ENCODE results near the gene SRRM3. TPM values are rescaled to one million over a fixed set of nuclear protein-coding genes. Genes with fewer than 3 reads are reported as not detected.

The SRRM3 gene
- total RNA-seq (2021; ENCODE audit: unreplicated experiment) (12.7 TPM), Bru-seq, nascent RNA (percentile 25 among the genes with signal in this experiment), BruChase-seq, experiment 1, labeled RNA remaining after a 6-hour chase (percentile 21 among the genes with signal in this experiment), BruChase-seq, experiment 2, labeled RNA remaining after a 2-hour chase (percentile 27 among the genes with signal in this experiment)
- 13.4 and 14.7 TPM in 2 replicates for polyA plus RNA-seq (2012)
- long read RNA-seq, partial matches to known transcripts: 49 of 53 reads
- long read RNA-seq, other reads (novel, unspliced or antisense): 3 of 53 reads

DNA sequence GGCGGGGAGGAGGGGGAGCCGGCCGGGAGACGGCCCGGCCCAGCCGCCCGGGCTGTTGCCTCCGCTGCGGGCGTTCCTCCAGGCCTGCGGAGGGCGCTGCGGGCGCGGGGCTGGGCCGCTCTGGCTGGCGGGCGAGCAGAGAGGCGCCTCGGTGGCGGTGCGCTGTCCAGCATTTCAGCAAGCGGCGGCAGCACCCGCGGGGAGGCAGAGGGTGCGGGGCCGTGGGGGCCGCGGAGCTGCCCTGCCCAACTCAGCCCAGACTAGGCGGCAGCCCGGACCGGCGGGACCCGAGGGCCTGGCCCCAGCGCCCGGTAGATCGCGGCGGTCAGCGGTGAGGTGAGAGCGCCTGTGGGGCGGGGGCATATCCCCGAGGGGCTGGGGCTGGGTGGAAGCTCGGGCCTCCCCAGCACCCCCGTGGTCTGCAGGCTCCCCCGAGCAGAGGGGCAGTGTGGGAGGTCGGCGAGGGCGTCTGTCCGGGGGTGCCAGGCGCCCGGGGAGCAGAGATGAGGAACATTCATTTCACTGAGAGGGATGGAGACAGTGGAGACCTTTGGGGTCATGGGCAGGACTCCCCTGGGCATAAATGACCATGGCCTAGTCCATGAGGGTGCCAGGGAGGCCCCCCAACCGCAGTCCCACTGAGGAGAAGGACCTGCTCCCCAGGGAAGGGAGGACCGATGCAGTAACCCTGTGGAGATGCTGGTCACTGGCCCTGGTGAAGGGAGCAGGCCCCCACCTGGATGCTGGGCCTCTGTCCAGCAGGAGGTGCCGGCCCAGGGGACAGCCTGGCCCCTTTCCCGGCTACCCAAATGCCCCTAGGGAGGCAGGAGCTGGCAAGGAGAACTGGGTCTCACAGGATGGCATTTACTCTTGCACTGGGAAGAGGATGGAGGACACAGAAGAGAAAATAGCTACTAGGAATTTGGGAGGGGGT is at the start of gene SRRM3:
Gene SRRM3 (plus strand): TSS at position 165 of the 934 bp plus-strand sequence. CDS start 33,171 bp downstream, outside the sequence.
- POLR2A ChIA-PET: no interaction called here
- Histone ChIP-seq H3K79me2 (ENCODE audit: insufficient read depth, low read length) (no peaks in the 10 kb centered on the region), H3K36me3 (ENCODE audit: control insufficient read depth in 1 of 2, insufficient read depth in 2 of 2, low read length in 2 of 2) (no peaks in the 10 kb centered on the region), H3K4me1 (ENCODE audit: control insufficient read depth in 1 of 2, insufficient read depth in 2 of 2, low read length in 2 of 2) (peaks cover 6 to 8% of the 10 kb centered on the region in 2 experiments; a peak in 3 of 4 replicates), H3K4me2 (ENCODE audit: low read length) (peak within 1 kb of the TSS; percentile 53), H3K27ac (ENCODE audit: low read depth, low read length) (no peak within 1 kb of the TSS), H3K9ac (ENCODE audit: low read length) (no peak within 1 kb of the TSS), H3K9me2 (ENCODE audit: insufficient read depth) (no peaks in the 10 kb centered on the region), H3K9me3 (ENCODE audit: control insufficient read depth in 1 of 2, insufficient read depth in 1 of 2, low read depth in 1 of 2, low read length in 2 of 2) (no peaks in the 10 kb centered on the region), H2AFZ (ENCODE audit: low read depth, low read length, poor library complexity, severe bottlenecking) (no peak within 1 kb of the TSS), H4K20me1 (ENCODE audit: insufficient read depth) (no peaks in the 10 kb centered on the region), H3K27me3 (ENCODE audit: insufficient read depth, low read length) (peaks cover 20% of the 10 kb centered on the region), H3K4me3 (replicated peaks in 1 of 2; ENCODE audit: low read depth in 1 of 2, low read length in 2 of 2) (no peak within 1 kb of the TSS)
- no TSS peak for BruUV-seq (replicated peaks)
- CTCF ChIA-PET: interaction anchor here (0.7 kb wide), 1 partner anchor 112 kb away, joined by 3 read pairs; no protein-coding TSS in a partner anchor
- RAD21 ChIA-PET (ENCODE audit: low non-redundant PET in 1 of 2, low total read pairs in 2 of 2, uncharacterized antibody in 2 of 2, unreplicated experiment in 2 of 2): interaction anchor here in 1 of 2 experiments (0.6 kb wide), 1 partner anchor 13 kb away, joined by 4 read pairs; no protein-coding TSS in a partner anchor
- DNase-seq (ENCODE audit: low read depth, low spot score): peak; percentile 40
- peak; percentile 96 for ATAC-seq
- intact Hi-C loops (cut with micrococcal nuclease): no loop called here
- TF ChIP-seq, protein P1, sequence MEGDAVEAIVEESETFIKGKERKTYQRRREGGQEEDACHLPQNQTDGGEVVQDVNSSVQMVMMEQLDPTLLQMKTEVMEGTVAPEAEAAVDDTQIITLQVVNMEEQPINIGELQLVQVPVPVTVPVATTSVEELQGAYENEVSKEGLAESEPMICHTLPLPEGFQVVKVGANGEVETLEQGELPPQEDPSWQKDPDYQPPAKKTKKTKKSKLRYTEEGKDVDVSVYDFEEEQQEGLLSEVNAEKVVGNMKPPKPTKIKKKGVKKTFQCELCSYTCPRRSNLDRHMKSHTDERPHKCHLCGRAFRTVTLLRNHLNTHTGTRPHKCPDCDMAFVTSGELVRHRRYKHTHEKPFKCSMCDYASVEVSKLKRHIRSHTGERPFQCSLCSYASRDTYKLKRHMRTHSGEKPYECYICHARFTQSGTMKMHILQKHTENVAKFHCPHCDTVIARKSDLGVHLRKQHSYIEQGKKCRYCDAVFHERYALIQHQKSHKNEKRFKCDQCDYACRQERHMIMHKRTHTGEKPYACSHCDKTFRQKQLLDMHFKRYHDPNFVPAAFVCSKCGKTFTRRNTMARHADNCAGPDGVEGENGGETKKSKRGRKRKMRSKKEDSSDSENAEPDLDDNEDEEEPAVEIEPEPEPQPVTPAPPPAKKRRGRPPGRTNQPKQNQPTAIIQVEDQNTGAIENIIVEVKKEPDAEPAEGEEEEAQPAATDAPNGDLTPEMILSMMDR (IDR thresholded peaks at IDR 0.05 in 2 of 3, conservative IDR thresholded peaks at IDR 0.05 in 1 of 3; ENCODE audit: borderline replicate concordance in 1 of 3, insufficient read depth in 1 of 3, low read depth in 2 of 3, low read length in 2 of 3): peak; percentile 40 to 76 (median 40); a peak in 4 of 6 replicates
- TF ChIP-seq SIN3A (IDR thresholded peaks at IDR 0.05; ENCODE audit: low read depth): 0 out of 2 replicates have a peak, but pooled peaks have one; percentile 40
- no peak; the same call in 1 of the 2 replicates for TF ChIP-seq SP1 (IDR thresholded peaks at IDR 0.05; ENCODE audit: low read depth)
- TF ChIP-seq CBX3 (IDR thresholded peaks at IDR 0.05; ENCODE audit: low read depth): peak; percentile 91
- no peak for TF ChIP-seq EZH2 (IDR thresholded peaks at IDR 0.05)
- no peak for TF ChIP-seq POLR2A (IDR thresholded peaks at IDR 0.05; ENCODE audit: borderline replicate concordance, extremely low read depth, insufficient read depth, insufficient read length)
- TF ChIP-seq, protein P2, sequence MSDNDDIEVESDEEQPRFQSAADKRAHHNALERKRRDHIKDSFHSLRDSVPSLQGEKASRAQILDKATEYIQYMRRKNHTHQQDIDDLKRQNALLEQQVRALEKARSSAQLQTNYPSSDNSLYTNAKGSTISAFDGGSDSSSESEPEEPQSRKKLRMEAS (IDR thresholded peaks at IDR 0.05): no peak
- TF ChIP-seq ZFX (IDR thresholded peaks at IDR 0.05): no peak
- no peak for TF ChIP-seq EZH2phosphoT487 (IDR thresholded peaks at IDR 0.05; ENCODE audit: borderline replicate concordance)
- no peak for TF ChIP-seq ATF3 (IDR thresholded peaks at IDR 0.05)
- peak; percentile 51 for TF ChIP-seq TCF7L2 (IDR thresholded peaks at IDR 0.05; ENCODE audit: borderline replicate concordance, extremely low read depth, insufficient read depth, insufficient read length)
- TF ChIP-seq CEBPB (IDR thresholded peaks at IDR 0.05; ENCODE audit: low read depth): no peak
- TF ChIP-seq YY1 (IDR thresholded peaks at IDR 0.05; ENCODE audit: extremely low read depth, insufficient replicate concordance, low read depth, low read length): peak; percentile 66
- TF ChIP-seq RAD21 (IDR thresholded peaks at IDR 0.05; ENCODE audit: low read depth): no peak
- no peak for TF ChIP-seq EGR1 (IDR thresholded peaks at IDR 0.05; ENCODE audit: low read depth)
- no peak for TF ChIP-seq ELF1 (IDR thresholded peaks at IDR 0.05; ENCODE audit: borderline replicate concordance, low read depth)
- TF ChIP-seq FOSL1 (IDR thresholded peaks at IDR 0.05; ENCODE audit: low read depth): no peak
- TF ChIP-seq, protein P3, sequence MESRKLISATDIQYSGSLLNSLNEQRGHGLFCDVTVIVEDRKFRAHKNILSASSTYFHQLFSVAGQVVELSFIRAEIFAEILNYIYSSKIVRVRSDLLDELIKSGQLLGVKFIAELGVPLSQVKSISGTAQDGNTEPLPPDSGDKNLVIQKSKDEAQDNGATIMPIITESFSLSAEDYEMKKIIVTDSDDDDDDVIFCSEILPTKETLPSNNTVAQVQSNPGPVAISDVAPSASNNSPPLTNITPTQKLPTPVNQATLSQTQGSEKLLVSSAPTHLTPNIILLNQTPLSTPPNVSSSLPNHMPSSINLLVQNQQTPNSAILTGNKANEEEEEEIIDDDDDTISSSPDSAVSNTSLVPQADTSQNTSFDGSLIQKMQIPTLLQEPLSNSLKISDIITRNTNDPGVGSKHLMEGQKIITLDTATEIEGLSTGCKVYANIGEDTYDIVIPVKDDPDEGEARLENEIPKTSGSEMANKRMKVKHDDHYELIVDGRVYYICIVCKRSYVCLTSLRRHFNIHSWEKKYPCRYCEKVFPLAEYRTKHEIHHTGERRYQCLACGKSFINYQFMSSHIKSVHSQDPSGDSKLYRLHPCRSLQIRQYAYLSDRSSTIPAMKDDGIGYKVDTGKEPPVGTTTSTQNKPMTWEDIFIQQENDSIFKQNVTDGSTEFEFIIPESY (IDR thresholded peaks at IDR 0.05; ENCODE audit: extremely low read depth, insufficient replicate concordance, low read length): peak; percentile 59
- no peak for TF ChIP-seq SRF (IDR thresholded peaks at IDR 0.05; ENCODE audit: low read depth)
- no peak for TF ChIP-seq ZNF274 (IDR thresholded peaks at IDR 0.05; ENCODE audit: low read depth, low read length)
- peak; percentile 50; the same call in 1 of the 2 replicates for TF ChIP-seq POLR2AphosphoS5 (IDR thresholded peaks at IDR 0.05; ENCODE audit: low read depth, low read length)
- no peak for TF ChIP-seq JUND (IDR thresholded peaks at IDR 0.05)

Data from HCT116 (cell line).